GM12878 (cell line): ENCODE data around the gene OTULINL. TPM values are rescaled to one million over a fixed set of nuclear protein-coding genes. Genes with fewer than 3 reads are reported as not detected.

ENCODE experiments used
- ATAC-seq: fragments of 200-7000 bp; cut with Tn5 transposase; 3 replicates; pipeline ENCODE4 v1.9.1; 2020; ENCODE audit warnings: mild to moderate bottlenecking, moderate library complexity
- BruUV-seq: library from RNA; stranded (reverse); fragments of 400-500 nt; replicated peaks from 2 replicates; lab custom pipeline; 2021; lab: Mats Ljungman, UMichigan
- CTCF ChIA-PET: fragments of 300-600 bp; sonication (Branson Sonifier 250); formaldehyde crosslinking; extraction: SDS; loops from one replicate; lab custom pipeline; 2021; ENCODE audit warnings: inconsistent platforms; lab: Yijun Ruan, JAX
- POLR2A ChIA-PET: fragments of 350-600 bp; formaldehyde crosslinking; extraction: SDS; loops from one replicate; lab custom pipeline; 2021; ENCODE audit warnings: inconsistent platforms; lab: Charles Lee
- RAD21 ChIA-PET: fragments of 300-600 bp; sonication (Branson Sonifier 250); formaldehyde crosslinking; loops from one replicate; lab custom pipeline; 2023; ENCODE audit warnings: antibody characterized with exemption; ENCODE audit not compliant: unreplicated experiment; lab: Charles Lee
- SMC1A ChIA-PET: fragments of 300-600 bp; sonication (Branson Sonifier 250); formaldehyde crosslinking; loops from one replicate; lab custom pipeline; 2023; ENCODE audit not compliant: unreplicated experiment, uncharacterized antibody; lab: Charles Lee
- DNase-seq: peaks from one replicate; pipeline ENCODE4 v3.0.0-alpha.2; 2011; ENCODE audit warnings: low read depth, low spot score
- FAIRE-seq: peaks from 3 replicates; lab custom pipeline; 2011; peaks lifted over from hg19 to GRCh38; lab: Jason Lieb, UNC
- H2AFZ ChIP-seq: 2 replicates; pipeline ENCODE4 v1.6.0; 2011; ENCODE audit warnings: low read depth, low read length, control low read depth; ENCODE audit not compliant: control insufficient read depth
- H3K27ac ChIP-seq: 2 replicates; pipeline ENCODE4 v1.5.1; 2011; ENCODE audit warnings: control low read depth; ENCODE audit not compliant: control insufficient read depth, insufficient read depth
- H3K27me3 ChIP-seq, 2 experiments: replicated peaks in 1 of 2; 2 replicates each; pipeline versions ENCODE4 v1.6.0 to v1.6.1; 2011; ENCODE audit warnings: low read length in 1 of 2; ENCODE audit not compliant: control insufficient read depth in 2 of 2, insufficient read depth in 2 of 2
- H3K36me3 ChIP-seq, 2 experiments: 2 replicates each; pipeline ENCODE4 v1.5.1; 2011; ENCODE audit warnings: low read length in 1 of 2; ENCODE audit not compliant: control insufficient read depth in 2 of 2, insufficient read depth in 2 of 2
- H3K4me1 ChIP-seq: 2 replicates; pipeline ENCODE4 v1.6.1; 2011; ENCODE audit warnings: mild to moderate bottlenecking, low read length, moderate library complexity, mixed read lengths; ENCODE audit not compliant: control insufficient read depth, insufficient read depth
- H3K4me2 ChIP-seq: 2 replicates; pipeline ENCODE4 v1.6.0; 2011; ENCODE audit warnings: control low read depth; ENCODE audit not compliant: control insufficient read depth, insufficient read depth
- H3K4me3 ChIP-seq: fragments of 200-600 bp; sonication (generic); 2 replicates; pipeline ENCODE4 v1.5.1; 2016
- H3K79me2 ChIP-seq: 2 replicates; pipeline ENCODE4 v1.6.0; 2011; ENCODE audit warnings: low read length; ENCODE audit not compliant: control insufficient read depth, insufficient read depth
- H3K9ac ChIP-seq: 2 replicates; pipeline ENCODE4 v1.8.0; 2011; ENCODE audit warnings: low read length, control low read depth, mixed read lengths; ENCODE audit not compliant: control insufficient read depth, insufficient read depth
- H3K9me3 ChIP-seq: replicated peaks from 3 replicates; pipeline ENCODE4 v1.5.1; 2011; ENCODE audit warnings: mild to moderate bottlenecking, low read length; ENCODE audit not compliant: control insufficient read depth, insufficient read depth
- H4K20me1 ChIP-seq: 2 replicates; pipeline ENCODE4 v1.6.0; 2011; ENCODE audit not compliant: control insufficient read depth, insufficient read depth
- BMI1 ChIP-seq: fragments of 450-650 bp; IDR thresholded peaks from 2 replicates; pipeline ENCODE4 v1.6.1; 2016; ENCODE audit warnings: mild to moderate bottlenecking, moderate library complexity, borderline replicate concordance
- CHD1 ChIP-seq: IDR thresholded peaks from 2 replicates; pipeline ENCODE4 v1.6.1; 2012; ENCODE audit warnings: low read depth, low read length, improper control_type of control experiment
- CREB1 ChIP-seq: IDR thresholded peaks from 2 replicates; pipeline ENCODE4 v1.6.1; 2012; ENCODE audit warnings: low read depth, mild to moderate bottlenecking, inconsistent platforms
- E2F4 ChIP-seq: IDR thresholded peaks from 2 replicates; pipeline ENCODE4 v1.6.1; 2012; ENCODE audit warnings: low read depth, low read length, improper control_type of control experiment
- EED ChIP-seq: sonication (generic); IDR thresholded peaks from 2 replicates; pipeline ENCODE4 v1.6.1; 2016; ENCODE audit warnings: antibody characterized with exemption, low read depth
- FOXK2 ChIP-seq: fragments of 450-650 bp; IDR thresholded peaks from 2 replicates; pipeline ENCODE4 v1.6.1; 2017; ENCODE audit warnings: mild to moderate bottlenecking, moderate library complexity
- IKZF1 ChIP-seq: fragments of 450-650 bp; conservative IDR thresholded peaks from 2 replicates; pipeline ENCODE4 v1.6.1; 2017; ENCODE audit warnings: antibody characterized with exemption, mild to moderate bottlenecking
- IKZF2 ChIP-seq, 2 experiments: fragments of 450-650 bp; IDR thresholded peaks; 2 replicates each; pipeline ENCODE4 v1.6.1; 2017; ENCODE audit warnings: mild to moderate bottlenecking in 2 of 2, moderate library complexity in 2 of 2
- JUND ChIP-seq: IDR thresholded peaks from 2 replicates; pipeline ENCODE4 v1.6.1; 2012; ENCODE audit warnings: low read depth, mild to moderate bottlenecking, low read length, improper control_type of control experiment, moderate library complexity
- MAX ChIP-seq: IDR thresholded peaks from 2 replicates; pipeline ENCODE4 v1.6.1; 2012; ENCODE audit warnings: low read depth, low read length, improper control_type of control experiment
- MXI1 ChIP-seq: fragments of 150-350 bp; IDR thresholded peaks from 2 replicates; pipeline ENCODE4 v1.6.1; 2011; ENCODE audit warnings: low read depth, mild to moderate bottlenecking, inconsistent platforms, low read length, improper control_type of control experiment
- REST ChIP-seq: IDR thresholded peaks from 2 replicates; pipeline ENCODE4 v1.6.1; 2012; ENCODE audit warnings: mild to moderate bottlenecking, low read depth, low read length
- SMAD1 ChIP-seq: fragments of 450-650 bp; IDR thresholded peaks from 2 replicates; pipeline ENCODE4 v1.6.1; 2018; ENCODE audit warnings: mild to moderate bottlenecking, low read depth; ENCODE audit not compliant: partially characterized antibody
- SMC3 ChIP-seq: IDR thresholded peaks from 2 replicates; pipeline ENCODE4 v1.6.1; 2011; ENCODE audit warnings: low read length, improper control_type of control experiment, borderline replicate concordance
- ZNF622 ChIP-seq: fragments of 450-650 bp; IDR thresholded peaks from 2 replicates; pipeline ENCODE4 v1.6.1; 2017; ENCODE audit warnings: mild to moderate bottlenecking, inconsistent platforms
- ZNF687 ChIP-seq: fragments of 450-650 bp; IDR thresholded peaks from 2 replicates; pipeline ENCODE4 v1.6.1; 2017; ENCODE audit warnings: mild to moderate bottlenecking, moderate library complexity
- WGBS: methylation state at CpG from one replicate; pipeline ENCODE4 v1.1.6; 2016; ENCODE audit warnings: low lambda C conversion rate; ENCODE audit not compliant: insufficient replicate concordance, insufficient coverage; ENCODE audit errors: missing lambda C conversion rate; 5-methylcytosine and 5-hydroxymethylcytosine counted together
- in situ Hi-C: fragments of 300-500 bp; cut with MboI; formaldehyde crosslinking; loops from 9 replicates; pipeline ENCODE4 v1.14.3; 2018; ENCODE audit warnings: mixed read lengths
- intact Hi-C: fragments of 100-400 bp; cut with micrococcal nuclease; formaldehyde crosslinking; loops from one replicate; pipeline ENCODE4 v1.14.2; 2022; ENCODE audit not compliant: unreplicated experiment
- polyA plus RNA-seq, 11 experiments: library from polyadenylated mRNA; depleted of rRNA in 4 of 11; unstranded in 6 of 11; stranded (reverse) in 5 of 11; fragments of >200 nt; fragmentation: Nextera tagmentation in 4 of 11; fragmentation: Illumina TruSeq in 1 of 11; extraction: Ambion mirVana in 4 of 11; extraction: Trizol in 1 of 11; gene quantifications; 1 replicate in 1 of 11; 2 replicates in 10 of 11; pipeline versions ENCODE4 v1.2.1 to v1.2.3, GENCODE V29; 2011 to 2016; ENCODE audit warnings: inconsistent platforms in 2 of 11, missing spikeins in 2 of 11, low read depth in 1 of 11
- total RNA-seq, 4 experiments: library from RNA; depleted of rRNA in 3 of 4; stranded (reverse); fragments of >200 nt in 3 of 4; fragmentation: Illumina TruSeq in 1 of 4; extraction: Trizol in 1 of 4; gene quantifications; 2 replicates each; pipeline versions ENCODE4 v1.2.1 to v1.2.3, GENCODE V29; 2013 to 2021

OTULINL gene
- total and polyA plus RNA-seq, 10 of the 15 experiments (the other 5 are each of a cell fraction or from before 2014, with no cell fraction given), result 0.60 to 4.7 (median 1.8) TPM

- TF ChIP-seq MXI1 (no peak), ZNF687 (no peak)
Measured at GRCh38 chr5:14561741-14562140, 19.9 kb upstream of the OTULINL start (continued).

GRCh38 chr5:14568333-14568732, 13.3 kb upstream of the OTULINL start:
- Histone ChIP-seq H3K27ac (no peak overlapping the region), H3K79me2 (no peaks in the 10 kb centered on the region), H4K20me1 (no peaks in the 10 kb centered on the region), H3K27me3 (no peaks in the 10 kb centered on the region), H3K36me3 (no peaks in the 10 kb centered on the region), H3K4me2 (no peak overlapping the region), H3K9ac (no peak overlapping the region), H3K9me3 (no peaks in the 10 kb centered on the region; the same call in 2 of the 3 replicates), H3K4me1 (no peaks in the 10 kb centered on the region), H2AFZ (no peak overlapping the region), H3K4me3 (no peak overlapping the region)
- ChIA-PET POLR2A (no interaction called here), CTCF (no interaction called here), SMC1A (no interaction called here), RAD21 (no interaction called here)
- ATAC-seq, result no peak
- intact Hi-C loops, result no loop called here
- no TSS peak for BruUV-seq
- 83% methylated on average over 1 of the region's 1 CpG for WGBS
- in situ Hi-C loops, result no loop called here
- DNase-seq, result no peak
- no peak for FAIRE-seq
- TF ChIP-seq JUND (no peak), MAX (no peak), E2F4 (no peak), CREB1 (no peak), SMAD1 (no peak), ZNF622 (no peak), CHD1 (no peak), IKZF2 (IDR thresholded peaks at IDR 0.05) (no peak), FOXK2 (no peak), EED (no peak), BMI1 (no peak), SMC3 (no peak), REST (no peak), IKZF1 (no peak)
